OCI-LY3 (cell line): ENCODE data around the gene FKBP9.

Source experiments
- CTCF ChIP-seq: fragments of 200-600, 300-600 bp; sonication (generic); IDR thresholded peaks from 2 replicates; pipeline ENCODE4 v1.5.1; 2014; ENCODE audit warnings: antibody characterized with exemption, low read length, low read depth
- EZH2phosphoT487 ChIP-seq: fragments of 200-600 bp; shearing (Covaris generic); IDR thresholded peaks from 2 replicates; pipeline ENCODE4 v1.6.1; 2018; ENCODE audit warnings: antibody characterized with exemption, mixed run types, low read depth

- TF ChIP-seq CTCF: no peak
- TF ChIP-seq EZH2phosphoT487: no peak
Observed at GRCh38 chr7:32948202-32948601, 9.0 kb upstream of the FKBP9 start.
